B cell (primary cell): ENCODE data around the gene MAPK4.

Experiments used
- CTCF ChIP-seq: fragments of 200-600 bp; IDR thresholded peaks from one replicate; pipeline ENCODE4 v1.8.0; 2022; ENCODE audit warnings: antibody characterized with exemption, mild to moderate bottlenecking
- EZH2 ChIP-seq: IDR thresholded peaks from 2 replicates; pipeline ENCODE4 v1.6.1; 2012; ENCODE audit warnings: borderline replicate concordance, low read depth, mild to moderate bottlenecking, moderate library complexity, low read length; ENCODE audit not compliant: insufficient read depth, poor library complexity, severe bottlenecking

- TF ChIP-seq CTCF (no peak), EZH2 (no peak)
Observed at GRCh38 chr18:50717563-50717962, 157.7 kb downstream of the MAPK4 start.
